Measurements from ENCODE around the gene FGF14. TPM values are rescaled to one million over a fixed set of nuclear protein-coding genes. Genes with fewer than 3 reads are reported as not detected.

The FGF14 gene
- total and polyA plus RNA-seq, 2 donors (not counting 3 experiments of a cell fraction or from before 2014, with no cell fraction given): not detected

- no peaks in the 10 kb centered on the region for H3K4me1 ChIP-seq (ENCODE audit: control insufficient read depth, extremely low read depth, insufficient read depth, low read length)
- intact Hi-C loops (cut with micrococcal nuclease) (no loop called here), dilution Hi-C loops (cut with MboI; ENCODE audit: extremely low pct_ligation_motif_present, low sequenced_read_pairs) (no loop called here)
- no peaks in the 10 kb centered on the region for H3K9me3 ChIP-seq (replicated peaks; ENCODE audit: control insufficient read depth, insufficient read depth, low read length)
- ChIA-PET POLR2A (no interaction called here), CTCF (no interaction called here)
- no peaks in the 10 kb centered on the region for H4K20me1 ChIP-seq (replicated peaks; ENCODE audit: control insufficient read depth, extremely low read depth, insufficient read depth, low read length)
- FAIRE-seq (no peak), DNase-seq (ENCODE audit: low read depth, low spot score) (no peak)
- H2AFZ ChIP-seq (ENCODE audit: low read depth, low read length): no peak overlapping the region
- no TSS peak for BruUV-seq (replicated peaks)
- no peak for TF ChIP-seq GATA2 (IDR thresholded peaks at IDR 0.05; ENCODE audit: insufficient read depth, insufficient read length, low read depth, low read length)
- TF ChIP-seq MAX (IDR thresholded peaks at IDR 0.05; ENCODE audit: insufficient read depth, insufficient read length): no peak
- no peak for TF ChIP-seq JUN (IDR thresholded peaks at IDR 0.05; ENCODE audit: borderline replicate concordance, insufficient read depth, insufficient read length, low read depth)
- TF ChIP-seq FOS (IDR thresholded peaks at IDR 0.05; ENCODE audit: borderline replicate concordance, insufficient read depth, low read length): no peak
- no peak for TF ChIP-seq CTCF (IDR thresholded peaks at IDR 0.05; ENCODE audit: extremely low read depth in 1 of 2, insufficient read depth in 1 of 2, low read depth in 1 of 2, low read length in 2 of 2)
- no peak for TF ChIP-seq POLR2AphosphoS5 (IDR thresholded peaks at IDR 0.05; ENCODE audit: insufficient read depth, low read depth, low read length)
- TF ChIP-seq MYC (IDR thresholded peaks at IDR 0.05; ENCODE audit: low read depth, low read length): no peak
- TF ChIP-seq EZH2 (IDR thresholded peaks at IDR 0.05; ENCODE audit: borderline replicate concordance, low read depth, low read length, severe bottlenecking): no peak
- no peak for TF ChIP-seq POLR2A (IDR thresholded peaks at IDR 0.05; ENCODE audit: low read depth, low read length)
- H3K27me3 ChIP-seq (ENCODE audit: control insufficient read depth in 2 of 2, insufficient read depth in 2 of 2, low read length in 2 of 2): no peaks in the 10 kb centered on the region
- no peak overlapping the region for H3K9ac ChIP-seq (replicated peaks; ENCODE audit: extremely low read depth, insufficient read depth, low read length)
- H3K36me3 ChIP-seq (ENCODE audit: control insufficient read depth in 2 of 2, extremely low read depth in 1 of 2, insufficient read depth in 2 of 2, low read length in 2 of 2): no peaks in the 10 kb centered on the region
- H3K9me1 ChIP-seq (replicated peaks; ENCODE audit: control insufficient read depth, extremely low read depth, insufficient read depth, low read length): no peaks in the 10 kb centered on the region
- H3K79me2 ChIP-seq (ENCODE audit: control insufficient read depth, insufficient read depth, low read length): no peaks in the 10 kb centered on the region
- H3K27ac ChIP-seq (ENCODE audit: insufficient read depth, low read depth, low read length): no peak overlapping the region
- no peak overlapping the region for H3K4me3 ChIP-seq (replicated peaks in 1 of 3; ENCODE audit: insufficient read depth in 1 of 3, low read depth in 1 of 3, low read length in 3 of 3)
- no peak overlapping the region for H3K4me2 ChIP-seq (ENCODE audit: insufficient read depth, low read length)
Observed at GRCh38 chr13:102295316-102296048, 106.4 kb downstream of the FGF14 start.
